Activated T-helper 1 cell treated with Interleukin-2 at 50 U/mL for 16 hours (primary cell): ENCODE measurements around the gene ZNF200.

Source experiments
- DNase-seq: peaks from one replicate; pipeline ENCODE4 v3.0.0-alpha.2; 2020; ENCODE audit warnings: low read depth

The ZNF200 gene

DNA sequence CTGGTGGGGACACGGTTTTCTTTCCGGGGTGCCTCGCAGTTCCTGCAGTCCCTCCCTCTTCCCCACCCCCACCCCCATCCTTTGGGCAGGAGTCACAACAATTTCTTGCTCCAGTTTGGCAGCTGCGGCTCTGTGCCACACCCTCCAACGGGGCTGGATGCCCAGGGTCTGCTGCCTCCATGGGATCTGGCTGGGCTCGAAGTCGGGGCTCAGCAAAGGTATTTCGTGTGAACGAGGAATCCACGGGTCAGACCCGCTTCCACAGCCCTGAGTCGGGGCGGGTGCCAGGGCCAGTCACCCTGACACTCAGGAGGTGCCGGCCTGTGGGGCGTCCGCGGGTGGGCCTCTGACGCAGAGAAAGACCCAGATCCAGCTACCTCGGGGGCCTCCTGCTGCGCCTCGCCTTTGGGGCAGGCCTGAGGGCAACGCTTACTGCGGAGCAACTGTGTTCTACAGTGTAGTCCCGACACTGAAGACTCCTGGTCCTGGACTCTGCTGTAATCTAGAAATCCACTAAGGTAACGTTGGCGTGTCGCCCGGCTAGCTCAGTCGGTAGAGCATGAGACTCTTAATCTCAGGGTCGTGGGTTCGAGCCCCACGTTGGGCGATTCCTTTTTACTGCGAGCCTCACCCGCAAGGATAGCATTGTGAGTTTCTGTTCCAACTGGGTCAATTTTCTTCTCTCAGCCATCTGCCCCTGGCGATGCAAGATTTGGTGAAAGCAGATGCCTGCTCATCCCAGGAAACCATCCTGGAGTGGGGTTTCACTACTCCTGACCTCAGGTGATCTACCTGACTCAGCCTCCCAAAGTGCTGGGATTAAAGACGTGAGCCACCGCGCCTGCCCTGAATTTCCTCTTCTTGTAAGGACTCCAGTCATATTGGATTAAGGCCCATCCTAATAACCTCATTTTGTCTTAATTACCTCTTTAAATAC is 59.5 kb downstream of the ZNF200 start:
- DNase-seq = no peak

DNA sequence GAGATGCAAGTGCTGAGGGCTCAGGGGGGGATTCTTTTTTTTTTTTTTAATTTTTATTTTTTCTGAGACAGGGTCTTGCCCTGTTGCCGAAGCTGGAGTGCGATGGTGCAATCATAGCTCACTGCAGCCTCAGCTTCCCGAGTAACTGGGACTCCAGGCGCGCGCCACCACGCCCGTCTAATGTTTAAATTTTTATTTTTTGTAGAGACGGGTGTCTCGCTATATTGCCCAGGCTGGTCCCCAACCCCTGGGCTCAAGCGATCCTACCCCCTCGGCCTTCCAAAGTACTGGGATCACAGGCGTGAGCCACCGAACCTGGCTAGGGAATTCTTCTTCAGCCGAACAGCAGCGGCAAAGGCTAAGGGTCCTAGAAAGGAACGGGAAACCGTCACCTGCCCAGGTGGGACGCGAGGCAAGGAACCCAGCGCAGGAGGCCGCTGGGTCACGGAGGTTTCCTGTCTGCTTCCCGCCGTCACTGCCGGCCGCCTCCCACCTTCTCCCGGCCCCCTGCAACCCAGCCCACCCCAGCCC is 60.3 kb downstream of the ZNF200 start:
- DNase-seq = no peak

DNA sequence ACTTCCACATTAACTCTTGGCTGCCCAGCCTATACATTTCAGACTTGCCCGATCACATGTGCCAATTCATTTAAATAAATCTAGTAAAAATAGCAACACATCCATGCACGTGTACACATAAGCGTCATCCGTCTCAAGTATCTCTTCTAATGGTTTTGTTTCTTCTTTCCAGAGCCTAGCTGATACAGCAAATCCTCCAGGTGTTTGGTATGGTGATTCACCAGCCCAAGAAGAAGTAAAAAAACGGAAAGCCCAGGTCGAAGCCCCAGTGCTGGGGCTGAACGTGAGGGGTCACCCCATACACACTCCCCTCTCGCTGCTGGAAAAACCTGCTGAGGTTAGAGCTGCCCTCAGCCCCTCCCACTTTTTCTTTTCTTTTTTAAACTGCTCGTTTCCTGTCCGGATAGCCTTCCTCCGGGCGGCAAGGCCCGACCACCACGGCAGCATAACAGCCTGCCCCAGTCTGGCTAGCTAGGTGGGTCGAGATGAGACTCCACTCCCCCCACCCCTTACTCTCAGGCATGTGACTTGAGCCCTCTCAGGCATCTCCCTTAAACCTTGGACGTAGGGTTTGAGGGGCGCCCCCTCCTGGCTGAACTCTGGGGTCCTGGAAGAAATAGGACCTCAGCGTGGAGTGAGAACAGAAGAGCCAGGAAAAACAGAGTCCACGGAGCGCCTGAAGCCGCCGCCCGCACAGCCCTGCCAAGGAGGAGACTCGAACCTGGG is 60.9 kb downstream of the ZNF200 start:
- DNase-seq = no peak
